ENCODE results near the gene AFF2. TPM values are rescaled to one million over a fixed set of nuclear protein-coding genes. Genes with fewer than 3 reads are reported as not detected.

Gene AFF2
- total RNA-seq (10 to 100 TPM in 1 of 9 donors, 1 to 10 TPM in 7, under 1 TPM in 1; 0.77 to 17.9 (median 2.0) TPM), polyA plus RNA-seq (1 to 10 TPM in 1 of 3 donors, under 1 TPM in 2; 0.07 to 1.5 (median 0.32) TPM)
- long read RNA-seq, donor 1: 0 reads
- long read RNA-seq, donor 2: 0 reads
- long read RNA-seq, donor 3: 0 reads
- long read RNA-seq, donor 4: 0 reads
- long read RNA-seq, donor 5: 0 reads
- long read RNA-seq, donor 6: 0 reads
- long read RNA-seq, donor 7: 0 reads
- long read RNA-seq, donor 8: 0 reads
- long read RNA-seq, donor 9: 0 reads
- long read RNA-seq, donor 10: 0 reads

DNA sequence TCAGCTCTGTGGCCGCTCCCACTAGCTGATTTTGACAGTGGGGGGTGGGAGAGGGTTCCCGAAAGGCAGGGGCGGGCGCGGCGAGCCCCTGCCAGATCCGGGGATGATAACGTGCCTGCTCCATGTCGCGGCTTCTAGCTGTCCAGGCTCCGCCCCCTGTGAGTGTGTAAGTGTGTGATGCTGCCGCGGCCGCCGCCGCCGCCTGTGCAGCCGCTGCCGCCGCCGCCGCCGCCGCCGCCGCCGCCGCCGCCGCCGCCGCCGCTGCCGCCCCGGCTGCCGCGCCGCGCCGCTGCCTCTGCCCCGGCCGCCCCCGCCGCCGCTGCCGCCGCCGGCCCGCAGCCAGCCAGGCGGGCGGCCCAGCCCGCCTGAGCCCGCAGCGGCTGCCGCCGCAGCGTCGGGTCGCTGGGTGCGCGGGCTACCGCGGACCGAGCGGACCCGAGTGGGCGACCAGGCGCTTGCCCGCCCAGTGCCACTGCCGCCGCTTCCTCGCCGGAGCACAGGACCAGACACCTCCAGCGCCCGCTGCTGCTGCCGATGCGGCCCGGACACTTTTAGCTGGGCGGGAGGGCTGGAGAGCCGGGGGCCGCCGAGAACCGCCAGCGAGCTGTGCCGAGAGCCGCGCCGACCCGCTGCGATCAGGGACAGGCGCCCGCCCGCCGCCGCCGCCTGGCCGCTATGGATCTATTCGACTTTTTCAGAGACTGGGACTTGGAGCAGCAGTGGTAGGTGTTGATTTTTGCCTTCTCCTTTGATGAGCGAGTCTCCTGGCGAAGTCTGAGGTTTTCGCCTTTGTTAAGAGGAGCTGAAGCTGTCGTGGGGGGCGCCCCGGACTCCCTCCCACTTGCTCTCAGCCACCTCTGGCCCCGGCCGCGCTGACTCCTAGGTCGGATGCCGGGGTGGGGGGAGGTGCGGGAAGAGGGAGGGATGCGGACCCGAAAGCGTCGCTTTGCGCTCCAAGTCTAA, at the start of gene AFF2:
AFF2 (plus strand) TSS at position 195 of the 963 bp plus-strand sequence; CDS start at position 676, 481 bp downstream.
- WGBS, 4 donors: 0 to 64% (median 33%) methylated on average over 19 to 90 of the region's 115 CpGs; no CpG with 5 or more reads in 1 of the 4 donors
- H3K27me3 ChIP-seq: peaks cover 37% of the 10 kb centered on the region
- no peaks in the 10 kb centered on the region for H3K4me1 ChIP-seq (replicated peaks in 1 of 2)
- TF ChIP-seq, protein P1, sequence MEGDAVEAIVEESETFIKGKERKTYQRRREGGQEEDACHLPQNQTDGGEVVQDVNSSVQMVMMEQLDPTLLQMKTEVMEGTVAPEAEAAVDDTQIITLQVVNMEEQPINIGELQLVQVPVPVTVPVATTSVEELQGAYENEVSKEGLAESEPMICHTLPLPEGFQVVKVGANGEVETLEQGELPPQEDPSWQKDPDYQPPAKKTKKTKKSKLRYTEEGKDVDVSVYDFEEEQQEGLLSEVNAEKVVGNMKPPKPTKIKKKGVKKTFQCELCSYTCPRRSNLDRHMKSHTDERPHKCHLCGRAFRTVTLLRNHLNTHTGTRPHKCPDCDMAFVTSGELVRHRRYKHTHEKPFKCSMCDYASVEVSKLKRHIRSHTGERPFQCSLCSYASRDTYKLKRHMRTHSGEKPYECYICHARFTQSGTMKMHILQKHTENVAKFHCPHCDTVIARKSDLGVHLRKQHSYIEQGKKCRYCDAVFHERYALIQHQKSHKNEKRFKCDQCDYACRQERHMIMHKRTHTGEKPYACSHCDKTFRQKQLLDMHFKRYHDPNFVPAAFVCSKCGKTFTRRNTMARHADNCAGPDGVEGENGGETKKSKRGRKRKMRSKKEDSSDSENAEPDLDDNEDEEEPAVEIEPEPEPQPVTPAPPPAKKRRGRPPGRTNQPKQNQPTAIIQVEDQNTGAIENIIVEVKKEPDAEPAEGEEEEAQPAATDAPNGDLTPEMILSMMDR (IDR thresholded peaks at IDR 0.05): no peak
- TF ChIP-seq POLR2A (IDR thresholded peaks at IDR 0.05): no peak
- peak in 5 of 7 donors; percentile 17 to 50 (median 28) for DNase-seq
- peak within 1 kb of the TSS in 1 of 4 donors; percentile 58 for H3K4me3 ChIP-seq
- no peaks in the 10 kb centered on the region for H3K36me3 ChIP-seq (replicated peaks in 1 of 2)
- intact Hi-C loops (cut with DNase I): no loop called here
- H3K27ac ChIP-seq: no peak within 1 kb of the TSS
- H3K9me3 ChIP-seq (replicated peaks in 1 of 3): no peaks in the 10 kb centered on the region

DNA sequence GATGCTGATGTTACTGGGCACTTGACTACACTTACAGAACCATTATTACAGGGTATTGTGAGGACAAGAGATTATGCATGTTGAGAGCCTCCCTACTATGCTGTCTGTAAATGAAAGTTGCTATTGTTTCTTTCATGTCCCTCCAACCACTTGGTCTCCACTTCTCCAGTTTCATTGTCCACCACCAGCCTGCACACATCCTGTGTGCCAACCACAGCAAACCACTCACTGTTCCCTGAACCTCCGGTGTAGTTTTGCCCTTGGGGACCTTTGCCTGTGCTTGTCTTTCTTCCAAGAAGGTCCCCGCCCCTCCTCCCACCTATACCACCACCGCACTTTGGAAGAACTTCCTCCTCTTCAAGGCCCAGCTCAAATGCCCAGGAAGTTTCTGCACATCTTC, 43.1 kb upstream of the AFF2 start:
- Histone ChIP-seq H3K9me3 (replicated peaks in 1 of 3) (no peaks in the 10 kb centered on the region), H3K27me3 (peaks cover 13% of the 10 kb centered on the region), H3K4me1 (replicated peaks in 1 of 2) (no peaks in the 10 kb centered on the region), H3K27ac (no peak overlapping the region), H3K4me3 (no peak overlapping the region), H3K36me3 (replicated peaks in 1 of 2) (no peaks in the 10 kb centered on the region)
- intact Hi-C loops (cut with DNase I): no loop called here
- DNase-seq: no peak
- TF ChIP-seq, protein P1 (IDR thresholded peaks at IDR 0.05): no peak
- no peak for TF ChIP-seq POLR2A (IDR thresholded peaks at IDR 0.05)
- 42 to 60% (median 47%) methylated on average over 3 of the region's 3 CpGs for WGBS, 4 donors

DNA sequence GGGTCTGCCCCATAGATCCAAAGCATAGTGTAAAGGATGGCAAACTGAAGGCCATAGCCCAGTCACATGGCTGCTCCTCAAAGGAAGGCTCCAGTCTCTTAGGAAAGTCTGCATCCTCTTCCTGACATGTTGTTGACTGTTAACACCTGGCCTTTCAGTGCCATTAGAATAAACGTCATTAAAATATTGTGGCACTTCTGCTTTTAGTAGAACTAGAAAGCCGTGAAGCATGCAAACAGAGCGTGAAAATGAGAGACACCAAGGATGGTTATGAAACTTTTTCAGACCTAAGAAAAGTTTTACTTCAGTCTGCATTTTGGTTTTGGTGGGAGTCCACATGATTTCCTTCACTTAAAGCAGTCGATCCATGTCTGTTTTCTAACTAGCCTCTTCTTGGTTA, 41.1 kb upstream of the AFF2 start:
- intact Hi-C loops (cut with DNase I): no loop called here
- H3K27me3 ChIP-seq: peaks cover 11% of the 10 kb centered on the region
- H3K4me1 ChIP-seq (replicated peaks in 1 of 2): no peaks in the 10 kb centered on the region
- no peaks in the 10 kb centered on the region for H3K36me3 ChIP-seq (replicated peaks in 1 of 2)
- H3K4me3 ChIP-seq: no peak overlapping the region
- no peaks in the 10 kb centered on the region for H3K9me3 ChIP-seq (replicated peaks in 1 of 3)
- 52 to 60% (median 60%) methylated on average over 4 of the region's 4 CpGs for WGBS, 4 donors
- no peak overlapping the region for H3K27ac ChIP-seq
- no peak for TF ChIP-seq POLR2A (IDR thresholded peaks at IDR 0.05)
- TF ChIP-seq, protein P1 (IDR thresholded peaks at IDR 0.05): no peak
- no peak for DNase-seq

DNA sequence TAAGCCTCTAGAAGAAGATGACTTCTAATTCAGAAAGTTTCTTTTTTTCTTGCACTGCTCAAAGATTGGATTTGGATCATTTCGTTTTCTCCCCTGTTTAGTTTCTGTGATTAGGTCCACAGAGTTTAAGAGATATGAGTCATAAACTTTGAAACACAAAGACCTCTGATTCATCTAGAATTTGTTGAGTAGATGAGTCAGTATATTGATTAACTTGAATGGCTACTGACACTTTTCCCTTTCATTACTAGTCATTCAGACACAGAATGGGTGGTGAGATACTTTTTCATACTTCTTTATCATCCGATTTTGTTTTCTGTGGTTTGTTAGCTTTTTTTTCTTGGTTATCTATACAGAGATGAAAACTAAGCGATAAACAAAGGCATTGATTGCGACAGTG, 34.1 kb upstream of the AFF2 start:
- no peak for DNase-seq
- no peaks in the 10 kb centered on the region for H3K4me1 ChIP-seq (replicated peaks in 1 of 2)
- no peaks in the 10 kb centered on the region for H3K9me3 ChIP-seq (replicated peaks in 1 of 3)
- H3K27ac ChIP-seq: no peak overlapping the region
- no peak overlapping the region for H3K4me3 ChIP-seq
- H3K27me3 ChIP-seq: no peaks in the 10 kb centered on the region
- TF ChIP-seq POLR2A (IDR thresholded peaks at IDR 0.05): no peak
- TF ChIP-seq, protein P1 (IDR thresholded peaks at IDR 0.05): no peak
- 59 to 76% (median 68%) methylated on average over 4 of the region's 4 CpGs for WGBS, 4 donors
- no peaks in the 10 kb centered on the region for H3K36me3 ChIP-seq (replicated peaks in 1 of 2)
- intact Hi-C loops (cut with DNase I): no loop called here
